MCF 10A (cell line): Measurements from ENCODE around the gene SLC12A3. TPM values are rescaled to one million over a fixed set of nuclear protein-coding genes. Genes with fewer than 3 reads are reported as not detected.
"Not testable (repeated sequence)": the region's sequence is repeated elsewhere in the genome, so short reads cannot be mapped to it uniquely, and the experiment has no call there.

Source experiments
- BruUV-seq: library from RNA; stranded (reverse); fragments of 400-500 nt; replicated peaks from 2 replicates; lab custom pipeline; 2021; lab: Mats Ljungman, UMichigan
- CTCF ChIA-PET: fragments of 300-600 bp; sonication (Branson Sonifier 250); formaldehyde crosslinking; extraction: SDS; loops from one replicate; lab custom pipeline; 2021; ENCODE audit warnings: antibody characterized with exemption, inconsistent platforms; lab: Yijun Ruan, JAX
- POLR2A ChIA-PET: fragments of 300-600, 350-650 bp; sonication (Branson Sonifier 250); formaldehyde crosslinking; extraction: SDS; loops from one replicate; lab custom pipeline; 2020; ENCODE audit warnings: antibody characterized with exemption, inconsistent platforms; lab: Yijun Ruan, JAX
- DNase-seq: peaks from one replicate; pipeline ENCODE4 v3.0.0-alpha.2; 2018; ENCODE audit not compliant: unreplicated experiment
- H3K27ac Mint-ChIP-seq: one replicate; pipeline ENCODE4 v1.8.0; 2022; ENCODE audit warnings: mild to moderate bottlenecking, low read depth, mixed read lengths; ENCODE audit not compliant: unreplicated experiment
- H3K27me3 Mint-ChIP-seq: one replicate; pipeline ENCODE4 v1.8.0; 2022; ENCODE audit warnings: mixed read lengths; ENCODE audit not compliant: insufficient read depth, unreplicated experiment
- H3K36me3 Mint-ChIP-seq: one replicate; pipeline ENCODE4 v1.8.0; 2022; ENCODE audit warnings: mild to moderate bottlenecking, moderate library complexity, mixed read lengths; ENCODE audit not compliant: insufficient read depth, unreplicated experiment
- H3K4me1 Mint-ChIP-seq: one replicate; pipeline ENCODE4 v1.8.0; 2022; ENCODE audit warnings: mixed read lengths; ENCODE audit not compliant: insufficient read depth, unreplicated experiment
- H3K4me3 Mint-ChIP-seq: one replicate; pipeline ENCODE4 v1.8.0; 2022; ENCODE audit warnings: mild to moderate bottlenecking, moderate library complexity, mixed read lengths; ENCODE audit not compliant: unreplicated experiment
- H3K9me3 Mint-ChIP-seq: one replicate; pipeline ENCODE4 v1.8.0; 2022; ENCODE audit warnings: mixed read lengths; ENCODE audit not compliant: unreplicated experiment
- intact Hi-C: fragments of 100-400 bp; cut with micrococcal nuclease; formaldehyde crosslinking; loops from 2 replicates; pipeline ENCODE4 v1.14.1; 2022
- total RNA-seq: library from RNA; stranded (reverse); gene quantifications from 2 replicates; pipeline ENCODE4 v1.2.3, GENCODE V29; 2022
- TF ChIP-seq, protein P1 (sequence below): fragments of 200-600 bp; IDR thresholded peaks from one replicate; pipeline ENCODE4 v1.8.0; 2022; ENCODE audit warnings: antibody characterized with exemption, mild to moderate bottlenecking; ENCODE audit not compliant: unreplicated experiment

SLC12A3 gene
- total RNA-seq, 1 experiment from 2014 or later = not detected

DNA sequence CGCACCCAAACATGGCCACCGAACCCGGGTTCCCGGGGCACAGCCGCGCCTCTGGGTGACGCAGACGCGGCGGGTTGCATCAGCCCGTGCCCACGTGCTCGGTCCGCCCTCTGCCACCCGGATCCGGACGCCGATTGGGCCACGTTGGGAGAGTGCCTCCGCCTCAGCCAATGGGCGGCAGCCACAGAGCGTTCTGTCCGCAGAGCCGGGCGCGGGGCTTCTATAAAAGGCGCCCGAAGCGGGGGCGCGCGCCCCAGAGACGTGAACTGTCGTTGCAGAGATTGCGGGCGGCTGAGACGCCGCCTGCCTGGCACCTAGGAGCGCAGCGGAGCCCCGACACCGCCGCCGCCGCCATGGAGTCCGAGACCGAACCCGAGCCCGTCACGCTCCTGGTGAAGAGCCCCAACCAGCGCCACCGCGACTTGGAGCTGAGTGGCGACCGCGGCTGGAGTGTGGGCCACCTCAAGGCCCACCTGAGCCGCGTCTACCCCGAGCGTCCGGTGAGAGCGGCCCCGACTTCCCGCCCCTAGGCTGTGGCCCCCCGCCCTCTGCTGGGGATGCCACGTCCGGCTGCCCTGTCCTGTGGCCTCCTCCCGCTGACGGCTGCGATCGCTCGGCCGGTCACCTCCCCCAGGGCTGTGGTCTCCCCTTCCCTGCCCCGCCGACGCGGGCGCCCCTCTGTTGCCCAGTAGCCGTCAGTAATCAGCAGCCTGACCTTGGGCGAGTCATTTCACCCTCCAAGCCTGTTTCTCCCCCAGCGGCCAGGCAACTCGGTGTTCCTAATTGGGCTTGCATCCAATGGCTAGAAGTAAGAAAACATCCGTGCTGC, 67.1 kb downstream of the SLC12A3 start, which contains the start of gene HERPUD1:
TSS of gene HERPUD1 (plus strand) at position 251 of the 829 bp plus-strand sequence. CDS start at position 354, 103 bp downstream.
- Mint-ChIP-seq H3K36me3 (peaks cover 55% of the 10 kb centered on the region), H3K27ac (peak within 1 kb of the TSS; percentile 100), H3K4me3 (peak within 1 kb of the TSS; percentile 99), H3K27me3 (no peaks in the 10 kb centered on the region), H3K4me1 (peaks cover 8% of the 10 kb centered on the region), H3K9me3 (no peaks in the 10 kb centered on the region)
- DNase-seq = peak; percentile 98
- TF ChIP-seq, protein P1, sequence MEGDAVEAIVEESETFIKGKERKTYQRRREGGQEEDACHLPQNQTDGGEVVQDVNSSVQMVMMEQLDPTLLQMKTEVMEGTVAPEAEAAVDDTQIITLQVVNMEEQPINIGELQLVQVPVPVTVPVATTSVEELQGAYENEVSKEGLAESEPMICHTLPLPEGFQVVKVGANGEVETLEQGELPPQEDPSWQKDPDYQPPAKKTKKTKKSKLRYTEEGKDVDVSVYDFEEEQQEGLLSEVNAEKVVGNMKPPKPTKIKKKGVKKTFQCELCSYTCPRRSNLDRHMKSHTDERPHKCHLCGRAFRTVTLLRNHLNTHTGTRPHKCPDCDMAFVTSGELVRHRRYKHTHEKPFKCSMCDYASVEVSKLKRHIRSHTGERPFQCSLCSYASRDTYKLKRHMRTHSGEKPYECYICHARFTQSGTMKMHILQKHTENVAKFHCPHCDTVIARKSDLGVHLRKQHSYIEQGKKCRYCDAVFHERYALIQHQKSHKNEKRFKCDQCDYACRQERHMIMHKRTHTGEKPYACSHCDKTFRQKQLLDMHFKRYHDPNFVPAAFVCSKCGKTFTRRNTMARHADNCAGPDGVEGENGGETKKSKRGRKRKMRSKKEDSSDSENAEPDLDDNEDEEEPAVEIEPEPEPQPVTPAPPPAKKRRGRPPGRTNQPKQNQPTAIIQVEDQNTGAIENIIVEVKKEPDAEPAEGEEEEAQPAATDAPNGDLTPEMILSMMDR = no peak
- CTCF ChIA-PET = interaction anchor here (0.6 to 2.0 kb wide), 3 partner anchors 11 to 463 kb away, joined by 3 to 16 read pairs (median 3); no protein-coding TSS in a partner anchor
- POLR2A ChIA-PET = interaction anchor here (0.6 to 4.0 kb wide), 41 partner anchors 8 to 447 kb away, joined by 3 to 31 read pairs (median 4); partner anchors contain the start of genes ARL2BP, CETP, MT1X and NLRC5
- BruUV-seq = no TSS peak
- intact Hi-C loops = loop anchor here (5.0 to 10.0 kb wide), 2 partner anchors 65 to 233 kb away; partner anchors contain the start of gene SLC12A3

DNA sequence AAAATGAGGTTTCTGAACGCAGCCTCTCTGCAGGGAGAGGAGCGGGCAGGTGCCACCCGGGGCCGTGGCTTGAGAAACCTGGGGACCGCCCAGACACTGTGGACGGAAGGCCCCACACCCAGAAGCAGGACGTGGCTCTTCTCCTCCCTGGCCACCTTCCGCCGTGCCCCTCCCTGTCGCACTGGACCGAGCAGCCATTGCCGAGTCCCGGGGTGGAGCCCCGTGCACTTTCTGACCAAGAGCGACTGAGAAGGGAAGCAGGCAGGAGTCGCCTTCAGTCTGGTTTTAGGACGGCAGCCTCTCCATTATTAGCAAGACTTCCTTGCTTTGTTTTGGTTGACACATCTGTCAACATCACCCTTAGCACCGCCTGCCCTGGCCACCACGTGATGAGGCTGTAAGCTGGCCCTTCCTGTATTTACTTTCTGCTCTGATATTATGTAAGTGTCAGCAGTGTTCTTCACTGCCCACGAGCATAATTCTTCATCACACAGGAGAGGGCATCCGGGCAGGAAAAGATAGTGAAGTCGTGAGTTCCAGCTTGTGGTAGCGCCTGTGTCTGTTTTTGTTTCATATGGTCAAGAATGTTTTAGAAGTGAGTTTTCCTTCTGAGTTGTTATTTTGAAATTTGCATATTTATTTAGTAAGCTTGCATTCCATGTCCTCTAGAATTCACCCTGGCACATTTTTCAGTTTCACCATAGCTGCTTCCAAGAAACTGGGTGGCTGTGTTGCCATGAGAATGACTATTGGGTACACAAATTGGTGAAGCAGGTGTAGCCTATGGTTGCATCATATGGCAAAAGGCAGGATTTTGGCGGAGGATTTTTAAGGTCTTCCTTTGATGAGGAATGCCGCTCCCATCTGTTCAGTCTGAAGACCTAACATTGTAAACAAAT, 68.0 kb downstream of the SLC12A3 start:
- POLR2A ChIA-PET = interaction anchor here (0.6 to 4.0 kb wide), 39 partner anchors 9 to 506 kb away, joined by 3 to 31 read pairs (median 4); partner anchors contain the start of genes CETP, MT1X, MT2A and NLRC5
- BruUV-seq = TSS peak; percentile 26
- CTCF ChIA-PET = interaction anchor here (0.6 to 2.0 kb wide), 4 partner anchors 12 to 462 kb away, joined by 3 to 16 read pairs (median 3); no protein-coding TSS in a partner anchor

DNA sequence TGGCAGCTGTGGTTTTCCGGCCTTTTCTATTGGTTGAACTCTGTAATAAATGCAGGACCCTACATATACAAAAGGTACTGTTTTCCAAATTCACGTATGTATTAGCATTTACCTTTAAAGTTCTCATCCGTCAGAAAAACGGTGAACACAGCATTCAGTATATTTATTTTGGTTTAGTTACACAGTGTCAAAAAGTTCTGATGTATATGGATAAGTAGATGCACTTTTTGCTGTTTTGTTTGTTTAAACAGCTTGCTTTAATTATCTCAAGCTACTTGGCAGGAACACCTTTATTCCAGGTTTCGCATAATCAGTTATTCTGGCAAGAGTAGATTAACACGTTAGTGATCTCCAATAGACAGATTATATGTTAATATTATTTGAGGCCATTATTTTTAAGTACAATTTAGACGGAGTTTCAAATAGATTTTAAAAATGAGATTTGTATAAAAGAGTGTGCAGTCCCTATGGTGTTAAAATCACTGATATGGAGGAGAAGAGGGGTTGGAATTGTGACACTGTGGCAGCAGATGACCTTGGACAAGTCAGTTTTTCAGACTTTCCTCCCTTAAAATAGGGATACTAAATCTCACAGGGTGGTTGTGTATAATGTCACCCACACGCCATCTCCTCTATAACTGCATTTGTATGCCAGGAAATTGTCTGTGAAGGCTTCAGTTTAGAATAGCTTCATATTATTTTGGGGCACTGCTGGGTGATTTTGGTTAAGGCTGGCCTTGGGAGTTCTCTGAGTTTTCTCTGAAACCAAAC, 69.0 kb downstream of the SLC12A3 start:
- H3K4me1 Mint-ChIP-seq = peaks cover 8% of the 10 kb centered on the region
- no peaks in the 10 kb centered on the region for H3K27me3 Mint-ChIP-seq
- ChIA-PET POLR2A (interaction anchor here (0.8 to 4.0 kb wide), 24 partner anchors 8 to 507 kb away, joined by 3 to 31 read pairs (median 4); partner anchors contain the start of genes MT1X, MT2A, NLRC5 and PSME3IP1), CTCF (interaction anchor here (1.0 to 2.0 kb wide), 2 partner anchors 67 to 68 kb away, joined by 3 to 16 read pairs; no protein-coding TSS in a partner anchor)
- peak overlapping the region; percentile 1 for H3K27ac Mint-ChIP-seq
- DNase-seq = no peak
- H3K4me3 Mint-ChIP-seq = peak overlapping the region; percentile 99
- TF ChIP-seq, protein P1 = no peak
- H3K36me3 Mint-ChIP-seq = peaks cover 74% of the 10 kb centered on the region
- BruUV-seq = no TSS peak
- no peaks in the 10 kb centered on the region for H3K9me3 Mint-ChIP-seq
- intact Hi-C loops = loop anchor here (5.0 to 10.0 kb wide), 2 partner anchors 67 to 231 kb away; partner anchors contain the start of gene SLC12A3

More for the DNA sequence above, 68.0 kb downstream of the SLC12A3 start:
- Mint-ChIP-seq H3K4me1 (peaks cover 8% of the 10 kb centered on the region), H3K27me3 (no peaks in the 10 kb centered on the region), H3K36me3 (peaks cover 64% of the 10 kb centered on the region), H3K9me3 (no peaks in the 10 kb centered on the region), H3K4me3 (peak overlapping the region; percentile 99), H3K27ac (peak overlapping the region; percentile 100)
- TF ChIP-seq, protein P1 = no peak
- DNase-seq = peak; percentile 81
- intact Hi-C loops = loop anchor here (5.0 to 10.0 kb wide), 2 partner anchors 66 to 232 kb away; partner anchors contain the start of gene SLC12A3

DNA sequence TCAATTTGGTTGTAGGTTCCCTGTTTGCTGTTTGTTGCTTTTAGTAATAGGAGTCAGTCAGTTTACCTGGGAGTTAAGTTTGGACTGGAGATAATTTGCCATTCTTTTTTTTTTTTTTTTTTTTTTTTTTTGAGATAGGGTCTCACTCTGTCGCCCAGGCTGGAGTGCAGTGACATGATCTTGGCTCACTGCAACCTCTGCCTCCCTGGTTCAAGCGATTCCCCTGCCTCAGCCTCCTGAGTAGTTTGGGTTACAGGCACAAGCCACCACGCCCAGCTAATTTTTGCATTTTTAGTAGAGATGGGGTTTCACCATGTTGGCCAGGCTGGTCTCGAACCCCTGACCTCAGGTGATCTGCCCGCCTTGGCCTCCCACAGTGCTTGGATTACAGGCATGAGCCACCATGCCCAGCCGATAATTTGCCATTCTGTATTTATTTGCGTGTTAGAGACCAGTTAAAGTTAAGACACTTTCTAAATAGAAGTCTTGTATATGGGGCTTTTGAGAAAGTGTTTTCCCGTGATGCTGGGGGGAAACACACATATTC, 69.7 kb downstream of the SLC12A3 start:
- intact Hi-C loops = loop anchor here (5.0 to 10.0 kb wide), 2 partner anchors 67 to 230 kb away; partner anchors contain the start of gene SLC12A3
- CTCF ChIA-PET = interaction anchor here (0.7 to 2.0 kb wide), 3 partner anchors 11 to 69 kb away, joined by 3 to 16 read pairs (median 4); no protein-coding TSS in a partner anchor
- H3K9me3 Mint-ChIP-seq, BruUV-seq, DNase-seq, H3K27me3 Mint-ChIP-seq, H3K4me1 Mint-ChIP-seq: not testable (repeated sequence)
- Mint-ChIP-seq H3K4me3 (peak overlapping the region; percentile 99), H3K27ac (peak overlapping the region; percentile 1), H3K36me3 (peaks cover 81% of the 10 kb centered on the region)
- POLR2A ChIA-PET = interaction anchor here (1.0 to 4.0 kb wide), 5 partner anchors 7 to 251 kb away, joined by 3 to 31 read pairs (median 7); partner anchors contain the start of genes PSME3IP1 and RSPRY1
